H9 (cell line): ENCODE measurements around the gene KANK2. TPM values are rescaled to one million over a fixed set of nuclear protein-coding genes. Genes with fewer than 3 reads are reported as not detected.

Experiments
- DNase-seq: peaks from one replicate; pipeline ENCODE4 v3.0.0-alpha.2; 2017
- H2AFZ ChIP-seq: one replicate; pipeline ENCODE4 v1.6.1; 2013; ENCODE audit warnings: mild to moderate bottlenecking, low read length, control low read depth, moderate library complexity
- H2AK5ac ChIP-seq: 2 replicates; pipeline ENCODE4 v1.6.1; 2013; ENCODE audit warnings: low read length, control low read depth, mixed read lengths; ENCODE audit not compliant: insufficient read length
- H2BK120ac ChIP-seq: one replicate; pipeline ENCODE4 v1.6.1; 2013; ENCODE audit warnings: low read depth, mild to moderate bottlenecking, low read length, control low read depth, inconsistent platforms; ENCODE audit not compliant: poor library complexity, severe bottlenecking
- H2BK12ac ChIP-seq: 2 replicates; pipeline ENCODE4 v1.6.1; 2013; ENCODE audit warnings: low read length, control low read depth, mixed read lengths, low read depth; ENCODE audit not compliant: insufficient read length
- H2BK15ac ChIP-seq: 2 replicates; pipeline ENCODE4 v1.6.1; 2013; ENCODE audit warnings: low read depth, low read length, control low read depth
- H2BK20ac ChIP-seq: one replicate; pipeline ENCODE4 v1.6.1; 2013; ENCODE audit warnings: low read depth, mild to moderate bottlenecking, low read length, control low read depth, inconsistent platforms; ENCODE audit not compliant: poor library complexity, severe bottlenecking
- H2BK5ac ChIP-seq: 2 replicates; pipeline ENCODE4 v1.6.1; 2013; ENCODE audit warnings: low read length, control low read depth, mixed read lengths; ENCODE audit not compliant: insufficient read length
- H3K14ac ChIP-seq: 2 replicates; pipeline ENCODE4 v1.6.1; 2013; ENCODE audit warnings: low read length, control low read depth; ENCODE audit not compliant: insufficient read depth
- H3K18ac ChIP-seq: 2 replicates; pipeline ENCODE4 v1.6.1; 2013; ENCODE audit warnings: low read depth, mild to moderate bottlenecking, mixed read lengths, low read length, control low read depth; ENCODE audit not compliant: insufficient read length
- H3K23ac ChIP-seq: 2 replicates; pipeline ENCODE4 v1.6.1; 2013; ENCODE audit warnings: low read length, control low read depth, mixed read lengths, low read depth; ENCODE audit not compliant: insufficient read length
- H3K23me2 ChIP-seq: 2 replicates; pipeline ENCODE4 v1.6.1; 2013; ENCODE audit warnings: low read depth, mild to moderate bottlenecking, mixed read lengths, low read length, control low read depth; ENCODE audit not compliant: insufficient read length, poor library complexity, severe bottlenecking
- H3K27ac ChIP-seq: 2 replicates; pipeline ENCODE4 v1.5.1; 2013; ENCODE audit warnings: low read length, control low read depth, mixed read lengths, low read depth; ENCODE audit not compliant: insufficient read length
- H3K27me3 ChIP-seq: 2 replicates; pipeline ENCODE4 v1.6.1; 2013; ENCODE audit warnings: low read length, control low read depth, inconsistent platforms; ENCODE audit not compliant: insufficient read depth
- H3K4ac ChIP-seq: 2 replicates; pipeline ENCODE4 v1.6.1; 2013; ENCODE audit warnings: low read depth, mild to moderate bottlenecking, control low read depth, inconsistent platforms, low read length, moderate library complexity
- H3K4me1 ChIP-seq: 2 replicates; pipeline ENCODE4 v1.6.1; 2013; ENCODE audit warnings: low read length, control low read depth, inconsistent platforms; ENCODE audit not compliant: insufficient read depth
- H3K4me2 ChIP-seq: 2 replicates; pipeline ENCODE4 v1.6.1; 2013; ENCODE audit warnings: low read length, control low read depth, mixed read lengths; ENCODE audit not compliant: insufficient read length, insufficient read depth
- H3K56ac ChIP-seq: 2 replicates; pipeline ENCODE4 v1.6.1; 2013; ENCODE audit warnings: low read depth, mild to moderate bottlenecking, mixed read lengths, low read length, control low read depth; ENCODE audit not compliant: insufficient read length
- H3K79me1 ChIP-seq: 2 replicates; pipeline ENCODE4 v1.6.1; 2013; ENCODE audit warnings: low read depth, mild to moderate bottlenecking, moderate library complexity, low read length, control low read depth, inconsistent platforms; ENCODE audit not compliant: insufficient read depth, poor library complexity, severe bottlenecking
- H3K79me2 ChIP-seq: 2 replicates; pipeline ENCODE4 v1.6.1; 2013; ENCODE audit warnings: low read length, control low read depth, inconsistent platforms; ENCODE audit not compliant: insufficient read depth
- H3K9ac ChIP-seq: 2 replicates; pipeline ENCODE4 v1.6.1; 2013; ENCODE audit warnings: low read length, control low read depth, mixed read lengths; ENCODE audit not compliant: insufficient read length; ENCODE audit errors: extremely low read depth
- H3K9me3 ChIP-seq: one replicate; pipeline ENCODE4 v1.6.1; 2013; ENCODE audit warnings: low read depth, low read length, inconsistent platforms; ENCODE audit not compliant: control insufficient read depth
- H3T11ph ChIP-seq: one replicate; pipeline ENCODE4 v1.6.1; 2013; ENCODE audit warnings: mild to moderate bottlenecking, low read length, control low read depth, inconsistent platforms
- H4K20me1 ChIP-seq: one replicate; pipeline ENCODE4 v1.6.1; 2013; ENCODE audit not compliant: control insufficient read depth, insufficient read length, insufficient read depth
- H4K5ac ChIP-seq: 2 replicates; pipeline ENCODE4 v1.6.1; 2013; ENCODE audit warnings: low read depth, mild to moderate bottlenecking, mixed read lengths, low read length, control low read depth; ENCODE audit not compliant: insufficient read length
- H4K8ac ChIP-seq: replicated peaks from 2 replicates; pipeline ENCODE4 v1.6.1; 2013; ENCODE audit warnings: low read length, control low read depth, mixed read lengths, low read depth; ENCODE audit not compliant: insufficient read length
- H4K91ac ChIP-seq: 2 replicates; pipeline ENCODE4 v1.6.1; 2013; ENCODE audit warnings: low read depth, mild to moderate bottlenecking, moderate library complexity, mixed read lengths, low read length, control low read depth; ENCODE audit not compliant: insufficient read length
- H3K27ac Mint-ChIP-seq, 3 experiments: 2 replicates in 2 of 3; 3 replicates in 1 of 3; pipeline ENCODE4 v1.8.0; 2020 to 2021; ENCODE audit warnings: mixed read lengths in 3 of 3, mild to moderate bottlenecking in 1 of 3, moderate library complexity in 1 of 3
- H3K27me3 Mint-ChIP-seq: 2 replicates; pipeline ENCODE4 v1.8.0; 2021; ENCODE audit warnings: low read depth, mild to moderate bottlenecking, moderate library complexity, mixed read lengths
- H3K36me3 Mint-ChIP-seq, 3 experiments: 2 replicates in 2 of 3; 3 replicates in 1 of 3; pipeline ENCODE4 v1.8.0; 2020 to 2021; ENCODE audit warnings: low read depth in 3 of 3, mixed read lengths in 3 of 3; ENCODE audit not compliant: insufficient read depth in 1 of 3
- H3K4me1 Mint-ChIP-seq, 2 experiments: 2 replicates each; pipeline ENCODE4 v1.8.0; 2020; ENCODE audit warnings: mixed read lengths in 2 of 2
- H3K4me3 Mint-ChIP-seq, 2 experiments: 2 replicates in 1 of 2; 3 replicates in 1 of 2; pipeline ENCODE4 v1.8.0; 2020 to 2021; ENCODE audit warnings: mild to moderate bottlenecking in 2 of 2, mixed read lengths in 2 of 2, moderate library complexity in 1 of 2
- H3K9me3 Mint-ChIP-seq, 2 experiments: 2 replicates in 1 of 2; 3 replicates in 1 of 2; pipeline ENCODE4 v1.8.0; 2020; ENCODE audit warnings: mild to moderate bottlenecking in 2 of 2, mixed read lengths in 2 of 2, moderate library complexity in 1 of 2
- WGBS: extraction: QIAGEN DNeasy Blood & Tissue Kit; methylation state at CpG from one replicate; pipeline ENCODE4 v1.1.7; 2013; ENCODE audit warnings: missing lambda C conversion rate, low lambda C conversion rate, mixed read lengths; ENCODE audit not compliant: insufficient read length; ENCODE audit errors: extremely low coverage; 5-methylcytosine and 5-hydroxymethylcytosine counted together
- total RNA-seq: library from RNA; stranded (reverse); gene quantifications from 2 replicates; pipeline ENCODE4 v1.2.1, GENCODE V29; 2021
- TF ChIP-seq, protein P1 (sequence below): fragments of 200-600 bp; sonication (generic); conservative IDR thresholded peaks from 3 replicates; pipeline ENCODE4 v1.8.0; 2021; ENCODE audit warnings: antibody characterized with exemption, mild to moderate bottlenecking

KANK2 gene
- total RNA-seq, 1 experiment from 2014 or later = 42.0 TPM

DNA sequence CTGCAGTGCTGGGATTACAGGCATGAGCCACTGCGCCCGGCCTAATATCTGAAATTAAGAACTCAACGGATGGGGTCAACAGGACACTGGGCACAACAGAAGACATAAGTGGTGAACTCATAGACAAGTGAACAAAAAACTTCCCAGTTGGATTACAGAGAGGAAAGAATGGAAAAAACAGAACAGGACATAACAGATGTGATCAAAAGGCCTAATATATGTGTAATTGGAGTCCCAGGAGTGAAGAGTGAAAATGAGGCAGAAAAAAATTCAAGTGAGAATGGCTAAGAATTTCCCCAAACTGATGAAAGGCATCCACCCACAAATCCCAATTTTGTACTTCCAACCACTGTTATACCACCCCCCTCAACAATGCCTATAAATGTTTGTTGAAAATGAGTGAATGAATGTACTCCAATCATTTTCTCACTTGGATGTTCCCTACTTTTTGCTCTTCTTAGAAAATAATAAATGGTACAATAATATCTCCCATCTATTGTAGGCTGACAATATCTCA lies 23.8 kb upstream of the KANK2 start:
- TF ChIP-seq, protein P1, sequence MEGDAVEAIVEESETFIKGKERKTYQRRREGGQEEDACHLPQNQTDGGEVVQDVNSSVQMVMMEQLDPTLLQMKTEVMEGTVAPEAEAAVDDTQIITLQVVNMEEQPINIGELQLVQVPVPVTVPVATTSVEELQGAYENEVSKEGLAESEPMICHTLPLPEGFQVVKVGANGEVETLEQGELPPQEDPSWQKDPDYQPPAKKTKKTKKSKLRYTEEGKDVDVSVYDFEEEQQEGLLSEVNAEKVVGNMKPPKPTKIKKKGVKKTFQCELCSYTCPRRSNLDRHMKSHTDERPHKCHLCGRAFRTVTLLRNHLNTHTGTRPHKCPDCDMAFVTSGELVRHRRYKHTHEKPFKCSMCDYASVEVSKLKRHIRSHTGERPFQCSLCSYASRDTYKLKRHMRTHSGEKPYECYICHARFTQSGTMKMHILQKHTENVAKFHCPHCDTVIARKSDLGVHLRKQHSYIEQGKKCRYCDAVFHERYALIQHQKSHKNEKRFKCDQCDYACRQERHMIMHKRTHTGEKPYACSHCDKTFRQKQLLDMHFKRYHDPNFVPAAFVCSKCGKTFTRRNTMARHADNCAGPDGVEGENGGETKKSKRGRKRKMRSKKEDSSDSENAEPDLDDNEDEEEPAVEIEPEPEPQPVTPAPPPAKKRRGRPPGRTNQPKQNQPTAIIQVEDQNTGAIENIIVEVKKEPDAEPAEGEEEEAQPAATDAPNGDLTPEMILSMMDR = no peak
- Histone ChIP-seq H3K23ac (no peak overlapping the region), H4K91ac (no peak overlapping the region), H3K4me2 (no peak overlapping the region), H3T11ph (no peak overlapping the region), H3K79me2 (no peaks in the 10 kb centered on the region), H3K27ac (no peak overlapping the region), H3K4me1 (no peaks in the 10 kb centered on the region), H2BK12ac (no peak overlapping the region), H2BK5ac (no peak overlapping the region), H2AK5ac (no peak overlapping the region), H3K23me2 (no peaks in the 10 kb centered on the region), H4K20me1 (no peaks in the 10 kb centered on the region), H2BK120ac (no peak overlapping the region), H3K27me3 (no peaks in the 10 kb centered on the region), H4K5ac (no peak overlapping the region), H3K56ac (no peak overlapping the region), H3K9me3 (peaks cover 6% of the 10 kb centered on the region), H3K4ac (no peak overlapping the region), H3K79me1 (no peaks in the 10 kb centered on the region), H4K8ac (no peak overlapping the region), H3K14ac (no peak overlapping the region), H3K18ac (no peak overlapping the region), H2AFZ (no peak overlapping the region), H2BK15ac (no peak overlapping the region), H3K9ac (no peak overlapping the region), H2BK20ac (no peak overlapping the region)
- Mint-ChIP-seq H3K27me3 (no peaks in the 10 kb centered on the region; the same call in 1 of the 2 replicates), H3K27ac (no peak overlapping the region), H3K4me3 (no peak overlapping the region), H3K9me3 (peaks cover 13 to 16% of the 10 kb centered on the region in 2 experiments), H3K4me1 (no peaks in the 10 kb centered on the region), H3K36me3 (peaks cover 33 to 56% (median 53%) of the 10 kb centered on the region in 3 experiments)
- whole genome bisulfite sequencing = no CpG with 5 or more reads among the region's 3 CpGs
- DNase-seq = no peak
